Pancreas (tissue), 10 donors: ENCODE measurements around the gene TRAF3. TPM values are rescaled to one million over a fixed set of nuclear protein-coding genes. Genes with fewer than 3 reads are reported as not detected.

Source experiments
- ATAC-seq, 4 donors: fragments of 200-7000 bp; cut with Tn5 transposase; one replicate each; pipeline versions ENCODE4 v1.8.0 to v1.9.1; 2020; ENCODE audit warnings: mild to moderate bottlenecking in 4 of 4, moderate library complexity in 4 of 4
- DNase-seq, 6 donors: peaks; one replicate each; pipeline ENCODE4 v3.0.0-alpha.2; 2020
- FAIRE-seq: peaks from 2 replicates; lab custom pipeline; 2012; peaks lifted over from hg19 to GRCh38; lab: Jason Lieb, UNC
- H3K27ac ChIP-seq, 4 donors: fragments of 200-600 bp; sonication (generic); 1 replicate in 3 of 4; 2 replicates in 1 of 4; pipeline versions ENCODE4 v1.5.0 to v1.8.0; 2020
- H3K27me3 ChIP-seq, 4 donors: fragments of 200-600 bp; one replicate each; pipeline ENCODE4 v1.8.0; 2021
- H3K36me3 ChIP-seq, 3 donors: fragments of 200-600 bp; sonication (generic) in 1 of 3; one replicate each; pipeline versions ENCODE4 v1.5.0 to v1.8.0; 2020 to 2021
- H3K4me1 ChIP-seq, 3 donors: fragments of 200-600 bp; one replicate each; pipeline ENCODE4 v1.8.0; 2021
- H3K4me3 ChIP-seq, 4 donors: fragments of 200-600 bp; sonication (generic) in 2 of 4; one replicate each; pipeline versions ENCODE4 v1.5.0 to v1.8.0; 2020 to 2021
- H3K9me3 ChIP-seq, 4 donors: fragments of 200-600 bp; one replicate each; pipeline ENCODE4 v1.8.0; 2021
- CTCF ChIP-seq, 4 donors: fragments of 200-600 bp; sonication (generic) in 3 of 4; IDR thresholded peaks; one replicate each; pipeline versions ENCODE4 v1.5.0 to v1.8.0; 2021; ENCODE audit warnings: antibody characterized with exemption in 4 of 4
- WGBS, 2 donors: extraction: QIAGEN DNeasy Blood & Tissue Kit; methylation state at CpG; one replicate each; pipeline ENCODE4 v1.1.7; 2013; 5-methylcytosine and 5-hydroxymethylcytosine counted together
- intact Hi-C, 3 donors: fragments of 100-400 bp; cut with DNase I; formaldehyde crosslinking; loops; one replicate each; pipeline versions ENCODE4 v1.11.1 to v1.14.2; 2022
- polyA plus RNA-seq, 2 donors: library from polyadenylated mRNA; stranded (reverse); fragments of 200-250 nt; gene quantifications; one replicate each; pipeline ENCODE4 v1.2.3, GENCODE V29; 2013
- total RNA-seq, 6 donors: library from RNA; stranded (reverse); fragmentation: NEBNext Ultra II Directional in 4 of 6; extraction: Animal tissue kit (Norgen Biotek cat#: 25700) in 4 of 6; gene quantifications; one replicate each; pipeline versions ENCODE4 v1.2.1 to v1.2.4, GENCODE V29; 2021 to 2023
- donor health status: healthy with polysubstance abuse.
- donor health status: DM: no; HTN: no; CAD: no; lungs with moderate emphysema.
- donor health status: DM: no; HTN: no; CAD: no.
- donor health status: control.
- donor health status: control.
- donor health status: Bipolar disorder and iron deficiency.
- donor health status: DM: yes; HTN: yes; CAD: no.
- donor health status: DM: no; HTN: no; CAD: no.
- donor health status: DM: no; HTN: no; CAD: no.
- donor health status: DM: yes; HTN: yes; CAD: no.

Gene TRAF3
- total and polyA plus RNA-seq, 8 donors: 3.6 to 14.7 (median 6.1) TPM

- no peak for TF ChIP-seq CTCF (IDR thresholded peaks at IDR 0.05)
- FAIRE-seq: no peak
- Histone ChIP-seq H3K27ac (no peak overlapping the region), H3K36me3 (no peaks in the 10 kb centered on the region), H3K27me3 (no peaks in the 10 kb centered on the region), H3K9me3 (no peaks in the 10 kb centered on the region), H3K4me1 (no peaks in the 10 kb centered on the region), H3K4me3 (no peak overlapping the region)
- WGBS, 2 donors: 89 to 92% methylated on average over 9 of the region's 9 CpGs
- no peak for ATAC-seq
- DNase-seq: no peak
- intact Hi-C loops: no loop called here
Observed at GRCh38 chr14:102805371-102805891, 28.2 kb downstream of the TRAF3 start.

GRCh38 chr14:102805941-102806340 is 28.7 kb downstream of the TRAF3 start:
- 90 to 96% methylated on average over 5 of the region's 5 CpGs for WGBS, 2 donors
- no peaks in the 10 kb centered on the region for H3K4me1 ChIP-seq
- H3K4me3 ChIP-seq: no peak overlapping the region
- ATAC-seq: no peak
- intact Hi-C loops: no loop called here
- no peaks in the 10 kb centered on the region for H3K36me3 ChIP-seq
- H3K27ac ChIP-seq: no peak overlapping the region
- H3K9me3 ChIP-seq: no peaks in the 10 kb centered on the region
- no peak for DNase-seq
- no peak for FAIRE-seq
- TF ChIP-seq CTCF (IDR thresholded peaks at IDR 0.05): no peak
- H3K27me3 ChIP-seq: no peaks in the 10 kb centered on the region

GRCh38 chr14:102806447-102806846 is 29.2 kb downstream of the TRAF3 start:
- no peaks in the 10 kb centered on the region for H3K36me3 ChIP-seq
- no peak for TF ChIP-seq CTCF (IDR thresholded peaks at IDR 0.05)
- intact Hi-C loops: no loop called here
- no peak overlapping the region for H3K27ac ChIP-seq
- no peak overlapping the region for H3K4me3 ChIP-seq
- WGBS, 2 donors: 80 to 83% methylated on average over 4 of the region's 4 CpGs
- ATAC-seq: no peak
- DNase-seq: no peak
- H3K27me3 ChIP-seq: no peaks in the 10 kb centered on the region
- no peaks in the 10 kb centered on the region for H3K9me3 ChIP-seq
- no peaks in the 10 kb centered on the region for H3K4me1 ChIP-seq
- no peak for FAIRE-seq

- no peaks in the 10 kb centered on the region for H3K4me1 ChIP-seq
- H3K27me3 ChIP-seq: no peaks in the 10 kb centered on the region
- no peaks in the 10 kb centered on the region for H3K36me3 ChIP-seq
- H3K9me3 ChIP-seq: no peaks in the 10 kb centered on the region
- no peak for TF ChIP-seq CTCF (IDR thresholded peaks at IDR 0.05)
- H3K4me3 ChIP-seq: no peak overlapping the region
- ATAC-seq: no peak
- intact Hi-C loops: no loop called here
- 88 to 97% methylated on average over 4 of the region's 4 CpGs for WGBS, 2 donors
- no peak overlapping the region for H3K27ac ChIP-seq
- DNase-seq: no peak
- FAIRE-seq: no peak
Observed at GRCh38 chr14:102807013-102807406, 29.8 kb downstream of the TRAF3 start.

- intact Hi-C loops: no loop called here
- Histone ChIP-seq H3K4me1 (no peaks in the 10 kb centered on the region), H3K27me3 (no peaks in the 10 kb centered on the region), H3K4me3 (no peak overlapping the region), H3K9me3 (no peaks in the 10 kb centered on the region), H3K27ac (no peak overlapping the region), H3K36me3 (no peaks in the 10 kb centered on the region)
- ATAC-seq (no peak), FAIRE-seq (no peak), DNase-seq (no peak)
- 83 to 93% methylated on average over 3 of the region's 3 CpGs for WGBS, 2 donors
- no peak for TF ChIP-seq CTCF (IDR thresholded peaks at IDR 0.05)
Observed at GRCh38 chr14:102809870-102810269, 32.6 kb downstream of the TRAF3 start.
